Thyroid gland (tissue), 4 donors: ENCODE measurements around the gene MYO5A. TPM values are rescaled to one million over a fixed set of nuclear protein-coding genes. Genes with fewer than 3 reads are reported as not detected.

Source experiments
- DNase-seq, 2 donors: peaks; one replicate each; pipeline ENCODE4 v3.0.0-alpha.2; 2019
- H3K27ac ChIP-seq, 3 donors: fragments of 200-600 bp; sonication (generic); 1 replicate in 2 of 3; 2 replicates in 1 of 3; pipeline ENCODE4 v1.5.1; 2016 to 2019; ENCODE audit warnings: mild to moderate bottlenecking in 1 of 3, moderate library complexity in 1 of 3
- H3K27me3 ChIP-seq: fragments of 200-600 bp; sonication (generic); one replicate; pipeline ENCODE4 v1.5.1; 2019
- H3K36me3 ChIP-seq, 2 donors: fragments of 200-600 bp; sonication (generic); one replicate each; pipeline ENCODE4 v1.5.1; 2016 to 2019
- H3K4me1 ChIP-seq, 2 donors: fragments of 200-600 bp; sonication (generic); one replicate each; pipeline ENCODE4 v1.5.1; 2017 to 2019
- H3K4me3 ChIP-seq, 3 donors: fragments of 200-600 bp; sonication (generic); replicated peaks in 1 of 3; 1 replicate in 2 of 3; 2 replicates in 1 of 3; pipeline ENCODE4 v1.5.1; 2016; ENCODE audit warnings: mild to moderate bottlenecking in 1 of 3
- H3K9me3 ChIP-seq: fragments of 200-600 bp; sonication (generic); one replicate; pipeline ENCODE4 v1.5.1; 2017
- POLR2A ChIP-seq, 2 donors: fragments of 450-650 bp; IDR thresholded peaks; one replicate each; pipeline ENCODE4 v1.6.1; 2017; ENCODE audit warnings: antibody characterized with exemption in 2 of 2, mild to moderate bottlenecking in 2 of 2, moderate library complexity in 1 of 2
- WGBS, 2 donors: methylation state at CpG; one replicate each; pipeline ENCODE4 v1.1.5; 2017; 5-methylcytosine and 5-hydroxymethylcytosine counted together
- intact Hi-C: fragments of 100-400 bp; cut with DNase I; formaldehyde crosslinking; loops from one replicate; pipeline ENCODE4 v1.15.1; 2023
- total RNA-seq, 4 donors: library from RNA; depleted of rRNA; stranded (reverse); fragments of >200 nt; gene quantifications; one replicate each; pipeline ENCODE4 v1.2.3, GENCODE V29; 2016
- TF ChIP-seq, protein P1 (sequence below), 6 experiments: fragments of 200-600 bp in 3 of 6; fragments of 450-650 bp in 3 of 6; sonication (generic) in 3 of 6; IDR thresholded peaks; one replicate each; pipeline ENCODE4 v1.5.1; 2016 to 2019; ENCODE audit warnings: antibody characterized with exemption in 6 of 6, mild to moderate bottlenecking in 2 of 6, inconsistent platforms in 1 of 6, moderate library complexity in 1 of 6

MYO5A gene
- total RNA-seq, 4 donors from 2014 or later, result 23.3 to 44.1 (median 34.7) TPM

DNA sequence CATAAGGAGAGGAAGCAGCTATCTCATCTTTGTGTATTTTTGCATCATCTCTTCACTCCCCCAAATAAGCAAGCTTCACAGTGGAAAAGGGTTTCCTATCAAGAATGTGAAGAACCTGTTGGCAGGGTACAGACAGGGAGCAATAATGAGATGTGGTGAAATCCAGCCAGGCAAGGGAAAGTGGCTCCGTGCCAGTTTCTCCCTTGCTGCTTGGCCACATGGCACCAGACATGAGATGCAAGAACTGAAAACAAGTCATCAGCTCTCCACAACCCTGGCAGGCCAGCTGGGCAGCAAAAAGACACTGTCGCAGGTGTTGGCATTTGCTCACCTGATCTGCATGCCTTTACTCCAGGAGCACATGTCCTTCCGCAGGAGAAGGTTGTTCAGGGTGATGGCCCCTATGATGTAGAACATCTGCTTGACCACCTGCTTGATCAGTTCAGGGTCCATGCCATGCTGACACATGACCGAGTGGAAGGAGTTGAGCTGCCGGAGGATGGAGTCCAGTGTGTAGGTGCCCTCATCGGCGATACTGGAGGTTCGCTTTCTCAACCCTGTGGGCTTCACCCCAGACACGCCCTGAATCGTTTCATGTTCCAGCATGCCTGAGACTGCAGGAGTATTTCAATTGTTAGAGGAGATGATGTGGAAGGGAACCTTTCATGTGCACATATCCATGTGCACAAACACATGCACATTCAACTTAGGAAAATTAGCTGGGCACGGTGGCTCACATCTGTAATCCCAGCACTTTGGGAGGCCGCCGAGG is 209.8 kb downstream of the MYO5A start:
- H3K36me3 ChIP-seq, result no peaks in the 10 kb centered on the region
- WGBS, 2 donors, result 81 to 82% methylated on average over 9 to 13 of the region's 13 CpGs
- no peaks in the 10 kb centered on the region for H3K27me3 ChIP-seq
- intact Hi-C loops, result no loop called here
- TF ChIP-seq, protein P1, sequence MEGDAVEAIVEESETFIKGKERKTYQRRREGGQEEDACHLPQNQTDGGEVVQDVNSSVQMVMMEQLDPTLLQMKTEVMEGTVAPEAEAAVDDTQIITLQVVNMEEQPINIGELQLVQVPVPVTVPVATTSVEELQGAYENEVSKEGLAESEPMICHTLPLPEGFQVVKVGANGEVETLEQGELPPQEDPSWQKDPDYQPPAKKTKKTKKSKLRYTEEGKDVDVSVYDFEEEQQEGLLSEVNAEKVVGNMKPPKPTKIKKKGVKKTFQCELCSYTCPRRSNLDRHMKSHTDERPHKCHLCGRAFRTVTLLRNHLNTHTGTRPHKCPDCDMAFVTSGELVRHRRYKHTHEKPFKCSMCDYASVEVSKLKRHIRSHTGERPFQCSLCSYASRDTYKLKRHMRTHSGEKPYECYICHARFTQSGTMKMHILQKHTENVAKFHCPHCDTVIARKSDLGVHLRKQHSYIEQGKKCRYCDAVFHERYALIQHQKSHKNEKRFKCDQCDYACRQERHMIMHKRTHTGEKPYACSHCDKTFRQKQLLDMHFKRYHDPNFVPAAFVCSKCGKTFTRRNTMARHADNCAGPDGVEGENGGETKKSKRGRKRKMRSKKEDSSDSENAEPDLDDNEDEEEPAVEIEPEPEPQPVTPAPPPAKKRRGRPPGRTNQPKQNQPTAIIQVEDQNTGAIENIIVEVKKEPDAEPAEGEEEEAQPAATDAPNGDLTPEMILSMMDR (IDR thresholded peaks at IDR 0.05), result no peak
- TF ChIP-seq POLR2A (IDR thresholded peaks at IDR 0.05), result no peak
- H3K4me3 ChIP-seq, result no peak overlapping the region
- no peaks in the 10 kb centered on the region for H3K9me3 ChIP-seq
- DNase-seq, result peak; percentile 96
- H3K4me1 ChIP-seq, result peaks cover 0 to 3% of the 10 kb centered on the region in 2 donors
- H3K27ac ChIP-seq, result peak overlapping the region; percentile 41 to 51 (median 42)

DNA sequence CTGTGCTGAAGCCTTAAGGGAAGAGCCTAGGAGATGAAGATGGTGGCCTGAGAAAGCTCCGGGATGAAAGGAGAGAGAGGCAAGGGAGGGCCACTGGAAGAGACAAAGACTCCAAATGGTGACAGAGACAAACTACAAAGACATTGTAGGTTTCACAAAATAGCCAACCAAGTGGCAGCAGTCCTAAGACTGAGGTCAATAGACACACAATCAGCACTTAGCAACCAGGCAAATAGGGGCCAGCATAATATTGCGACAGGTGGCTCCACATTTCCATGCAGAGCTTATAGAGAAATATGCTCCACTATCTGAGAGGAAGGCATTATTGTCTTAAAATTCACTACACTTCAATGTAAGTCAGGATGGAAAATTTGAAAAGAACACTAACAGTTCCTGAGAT is 211.0 kb downstream of the MYO5A start:
- H3K9me3 ChIP-seq, result no peaks in the 10 kb centered on the region
- TF ChIP-seq, protein P1 (IDR thresholded peaks at IDR 0.05), result no peak
- no peak for TF ChIP-seq POLR2A (IDR thresholded peaks at IDR 0.05)
- intact Hi-C loops, result no loop called here
- H3K27me3 ChIP-seq, result no peaks in the 10 kb centered on the region
- WGBS, 2 donors, result 96 to 98% methylated on average over 2 of the region's 2 CpGs
- peaks cover 0 to 3% of the 10 kb centered on the region in 2 donors for H3K36me3 ChIP-seq
- no peak overlapping the region for H3K4me3 ChIP-seq
- no peak overlapping the region for H3K27ac ChIP-seq
- DNase-seq, result no peak
- H3K4me1 ChIP-seq, result peaks cover 0 to 3% of the 10 kb centered on the region in 2 donors

DNA sequence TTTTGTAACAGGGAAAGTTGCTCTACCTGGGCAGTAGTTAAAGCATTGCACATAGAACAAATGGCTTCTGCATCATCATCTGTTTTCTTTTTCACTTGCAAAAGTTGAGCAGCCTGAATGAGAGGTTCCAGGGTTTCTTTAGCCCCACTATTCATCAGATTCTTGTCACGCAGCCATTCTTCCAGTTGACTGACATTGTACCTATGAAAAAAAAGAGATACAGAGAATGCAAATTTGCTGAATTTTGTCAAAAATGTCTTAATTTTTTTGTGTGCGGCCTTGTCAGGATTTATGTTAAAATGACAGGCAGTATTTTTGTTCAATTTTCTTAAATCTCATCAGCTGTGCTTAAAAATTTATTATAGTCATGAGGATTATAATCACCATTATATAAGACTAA is 211.7 kb downstream of the MYO5A start:
- TF ChIP-seq, protein P1 (IDR thresholded peaks at IDR 0.05), result no peak
- no peak for TF ChIP-seq POLR2A (IDR thresholded peaks at IDR 0.05)
- no peak for DNase-seq
- Histone ChIP-seq H3K36me3 (peaks cover 0 to 3% of the 10 kb centered on the region in 2 donors), H3K4me1 (peaks cover 0 to 3% of the 10 kb centered on the region in 2 donors), H3K9me3 (no peaks in the 10 kb centered on the region), H3K27ac (no peak overlapping the region), H3K4me3 (no peak overlapping the region), H3K27me3 (no peaks in the 10 kb centered on the region)
- 72 to 80% methylated on average over 2 of the region's 2 CpGs for WGBS, 2 donors
- intact Hi-C loops, result no loop called here

DNA sequence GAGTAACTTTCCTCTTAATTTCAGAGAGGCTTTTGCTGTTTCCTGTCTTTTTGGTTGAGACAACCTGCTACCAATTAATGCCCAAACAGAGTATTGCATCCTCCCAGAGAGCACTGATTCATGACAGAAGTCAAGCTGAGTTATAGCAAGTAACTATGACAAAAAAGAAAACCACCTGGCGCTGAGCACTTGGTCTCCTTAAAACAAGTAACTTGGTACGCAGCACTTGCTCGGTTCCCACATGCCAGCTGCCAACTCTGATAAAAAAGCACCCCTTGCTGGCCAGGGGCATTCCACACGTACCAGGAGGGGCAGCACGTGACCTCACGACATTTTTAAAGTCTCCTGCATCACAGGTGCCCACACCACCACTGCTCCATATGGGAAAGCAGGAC is 219.5 kb downstream of the MYO5A start:
- whole genome bisulfite sequencing, 2 donors, result 68 to 80% methylated on average over 6 of the region's 6 CpGs
- intact Hi-C loops, result no loop called here
- H3K27ac ChIP-seq, result peak overlapping the region in 1 of 3 donors; percentile 18
- TF ChIP-seq, protein P1 (IDR thresholded peaks at IDR 0.05), result no peak
- TF ChIP-seq POLR2A (IDR thresholded peaks at IDR 0.05), result no peak
- peaks cover 0 to 3% of the 10 kb centered on the region in 2 donors for H3K36me3 ChIP-seq
- H3K4me1 ChIP-seq, result peaks cover 4 to 9% of the 10 kb centered on the region in 2 donors
- no peaks in the 10 kb centered on the region for H3K9me3 ChIP-seq
- no peak for DNase-seq
- no peak overlapping the region for H3K4me3 ChIP-seq
- no peaks in the 10 kb centered on the region for H3K27me3 ChIP-seq

DNA sequence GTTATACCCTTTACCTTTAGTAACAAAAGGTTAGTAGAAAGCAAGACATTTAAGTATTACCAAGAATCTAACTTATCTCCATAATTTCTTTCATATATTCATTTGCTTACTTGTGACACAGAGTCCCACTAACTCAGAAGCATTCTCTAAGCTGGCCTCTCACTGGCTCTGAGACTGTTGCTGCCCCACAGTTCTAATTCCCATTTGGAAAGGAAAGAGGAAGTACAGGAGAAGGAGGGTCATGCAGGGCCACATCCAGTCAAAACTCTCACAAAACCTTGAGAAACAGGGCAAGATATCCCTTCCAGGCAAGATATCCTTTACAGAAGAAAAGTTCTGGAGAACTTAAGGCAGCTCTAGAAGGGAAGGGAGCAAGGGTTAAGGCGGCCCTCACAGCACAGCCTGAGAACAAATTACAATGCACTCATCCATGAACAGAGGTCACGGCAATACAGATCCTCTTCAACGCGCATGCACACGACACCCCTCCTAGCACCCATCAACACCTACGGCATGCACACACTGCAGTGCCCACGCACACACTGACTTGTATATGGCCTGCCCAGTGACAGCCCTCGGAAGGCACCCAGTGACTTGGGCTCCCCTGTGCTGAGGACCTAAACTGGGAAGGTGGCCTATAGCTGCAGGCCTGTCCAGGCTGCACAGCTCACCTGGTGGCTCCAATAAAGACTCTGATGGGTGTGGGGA is 220.1 kb downstream of the MYO5A start:
- H3K9me3 ChIP-seq, result no peaks in the 10 kb centered on the region

More for the DNA sequence above, 220.1 kb downstream of the MYO5A start:
- H3K27ac ChIP-seq, result peak overlapping the region in 1 of 3 donors; percentile 18
- H3K36me3 ChIP-seq, result peaks cover 0 to 3% of the 10 kb centered on the region in 2 donors
- H3K27me3 ChIP-seq, result no peaks in the 10 kb centered on the region
- no peak overlapping the region for H3K4me3 ChIP-seq
- peaks cover 4 to 9% of the 10 kb centered on the region in 2 donors for H3K4me1 ChIP-seq
- 45 to 59% methylated on average over 8 of the region's 8 CpGs for WGBS, 2 donors
- intact Hi-C loops, result no loop called here
- DNase-seq, result no peak
- TF ChIP-seq, protein P1 (IDR thresholded peaks at IDR 0.05), result no peak
- TF ChIP-seq POLR2A (IDR thresholded peaks at IDR 0.05), result no peak
